GM12873 (cell line): ENCODE measurements around the gene SRGAP3.

Experiments used
- TF ChIP-seq, protein P1 (sequence below): IDR thresholded peaks from 2 replicates; pipeline ENCODE4 v1.5.1; 2012; ENCODE audit warnings: low read depth, mild to moderate bottlenecking, moderate library complexity, low read length, control low read depth; ENCODE audit not compliant: insufficient read depth; ENCODE audit errors: missing control alignments

SRGAP3 gene

GRCh38 chr3:9231937-9232336 is 17.5 kb downstream of the SRGAP3 start:
- TF ChIP-seq, protein P1, sequence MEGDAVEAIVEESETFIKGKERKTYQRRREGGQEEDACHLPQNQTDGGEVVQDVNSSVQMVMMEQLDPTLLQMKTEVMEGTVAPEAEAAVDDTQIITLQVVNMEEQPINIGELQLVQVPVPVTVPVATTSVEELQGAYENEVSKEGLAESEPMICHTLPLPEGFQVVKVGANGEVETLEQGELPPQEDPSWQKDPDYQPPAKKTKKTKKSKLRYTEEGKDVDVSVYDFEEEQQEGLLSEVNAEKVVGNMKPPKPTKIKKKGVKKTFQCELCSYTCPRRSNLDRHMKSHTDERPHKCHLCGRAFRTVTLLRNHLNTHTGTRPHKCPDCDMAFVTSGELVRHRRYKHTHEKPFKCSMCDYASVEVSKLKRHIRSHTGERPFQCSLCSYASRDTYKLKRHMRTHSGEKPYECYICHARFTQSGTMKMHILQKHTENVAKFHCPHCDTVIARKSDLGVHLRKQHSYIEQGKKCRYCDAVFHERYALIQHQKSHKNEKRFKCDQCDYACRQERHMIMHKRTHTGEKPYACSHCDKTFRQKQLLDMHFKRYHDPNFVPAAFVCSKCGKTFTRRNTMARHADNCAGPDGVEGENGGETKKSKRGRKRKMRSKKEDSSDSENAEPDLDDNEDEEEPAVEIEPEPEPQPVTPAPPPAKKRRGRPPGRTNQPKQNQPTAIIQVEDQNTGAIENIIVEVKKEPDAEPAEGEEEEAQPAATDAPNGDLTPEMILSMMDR, result no peak

DNA sequence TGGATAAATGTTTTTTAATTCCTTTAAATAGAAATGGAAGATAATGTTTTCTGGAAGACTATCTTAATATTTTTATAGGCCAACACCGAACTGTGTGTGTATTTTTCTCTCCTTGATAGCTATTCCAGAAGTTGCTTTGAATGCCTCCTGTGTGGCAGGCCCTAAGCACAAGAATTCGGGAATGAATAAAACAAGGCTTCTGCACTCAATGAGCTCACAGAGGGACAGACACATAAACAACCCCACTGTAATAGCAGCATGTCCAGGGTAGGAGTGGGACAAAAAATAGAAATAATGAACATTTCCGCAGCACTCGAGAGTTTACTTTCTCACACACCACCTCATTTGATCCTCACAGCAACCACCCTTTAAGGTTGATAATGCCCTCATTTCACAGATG is 18.0 kb downstream of the SRGAP3 start:
- TF ChIP-seq, protein P1, result no peak

- TF ChIP-seq, protein P1, result no peak
Measured at GRCh38 chr3:9231006-9231405, 18.4 kb downstream of the SRGAP3 start.

DNA sequence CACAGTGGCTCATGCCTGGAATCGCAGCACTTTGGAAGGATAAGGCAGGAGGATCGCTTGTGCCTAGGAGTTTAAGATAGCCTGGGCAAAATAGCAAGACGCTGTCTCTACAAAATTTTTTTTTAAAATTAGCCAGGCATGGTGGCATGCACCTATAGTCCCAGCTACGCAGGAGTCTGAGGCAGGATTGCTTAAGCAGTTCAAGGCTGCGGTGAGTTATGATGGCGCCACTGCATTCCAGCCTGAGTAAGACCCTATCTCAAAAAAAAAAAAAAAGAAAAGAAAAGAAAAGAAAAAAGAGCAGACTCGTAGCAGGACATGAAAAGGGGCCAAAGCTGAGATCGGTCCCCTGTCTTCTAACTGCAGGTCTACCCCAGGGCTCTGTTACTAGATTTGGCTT is 18.9 kb downstream of the SRGAP3 start:
- TF ChIP-seq, protein P1, result no peak

DNA sequence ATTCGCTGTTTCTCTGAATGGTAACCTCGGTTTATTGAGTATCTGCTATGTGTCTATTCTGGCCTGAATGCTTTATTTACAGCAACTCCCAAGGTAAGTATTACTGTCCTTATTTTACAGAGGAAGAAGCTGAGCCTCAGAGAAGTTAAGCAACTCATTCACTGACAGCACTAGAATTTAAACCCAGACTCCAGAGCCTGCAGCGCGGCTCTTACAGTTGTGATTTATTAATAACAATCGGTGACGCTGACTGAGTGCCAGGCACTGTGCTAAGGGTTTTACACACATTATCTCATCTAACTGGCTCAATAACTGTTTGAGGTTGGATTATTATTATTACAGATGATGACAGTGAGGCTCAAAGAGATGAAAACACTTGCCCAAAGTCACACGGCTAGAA is 19.6 kb downstream of the SRGAP3 start:
- TF ChIP-seq, protein P1, result no peak

GRCh38 chr3:9229325-9229724 is 20.1 kb downstream of the SRGAP3 start:
- TF ChIP-seq, protein P1, result no peak

DNA sequence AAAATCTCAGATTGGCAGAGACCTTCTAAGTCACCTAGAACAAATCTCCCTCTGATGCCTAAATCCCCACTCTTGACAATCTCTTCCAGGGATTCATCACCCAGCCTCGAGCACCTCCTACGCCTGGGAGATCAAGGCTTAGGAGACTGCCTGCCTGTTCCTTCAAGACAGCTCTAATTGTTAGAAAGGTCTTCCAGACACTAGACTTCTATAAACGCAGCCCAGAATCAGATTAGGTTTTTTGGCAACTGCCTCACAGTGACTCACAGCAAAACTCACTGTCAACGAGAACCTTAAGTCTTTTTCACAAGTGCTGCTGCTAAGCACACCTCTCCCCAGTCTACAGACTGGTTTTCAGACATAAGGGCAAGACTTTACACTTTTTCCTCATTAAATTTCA is 23.1 kb downstream of the SRGAP3 start:
- TF ChIP-seq, protein P1, result no peak
